Natural killer cell (primary cell): ENCODE measurements around the gene ATP6V0E1. TPM values are rescaled to one million over a fixed set of nuclear protein-coding genes. Genes with fewer than 3 reads are reported as not detected.
A peak's percentile ranks its signal among the peaks of the same experiment; 100 is the strongest.

Source experiments
- ATAC-seq, 3 donors: fragments of 150-1000 bp in 2 of 3; fragments of 200-7000 bp in 1 of 3; cut with Tn5 transposase; 1 replicate in 1 of 3; 2 replicates in 2 of 3; pipeline ENCODE4 v1.10.0; 2021; ENCODE audit warnings: mild to moderate bottlenecking in 2 of 3, moderate library complexity in 2 of 3
- DNase-seq, 2 donors: peaks; one replicate each; pipeline versions ENCODE4 v3.0.0 to v3.0.0-alpha.2; 2013 to 2021; ENCODE audit warnings: mixed read lengths in 1 of 2
- H3K27ac ChIP-seq: one replicate; pipeline ENCODE4 v1.5.1; 2013; ENCODE audit warnings: mild to moderate bottlenecking, low read length
- H3K27me3 ChIP-seq: one replicate; pipeline ENCODE4 v1.6.1; 2013; ENCODE audit warnings: low read length; ENCODE audit not compliant: control insufficient read depth, insufficient read depth
- H3K36me3 ChIP-seq: one replicate; pipeline ENCODE4 v1.6.1; 2013; ENCODE audit warnings: low read length; ENCODE audit not compliant: control insufficient read depth, insufficient read depth
- H3K4me1 ChIP-seq: one replicate; pipeline ENCODE4 v1.6.1; 2013; ENCODE audit warnings: low read length; ENCODE audit not compliant: control insufficient read depth, insufficient read depth
- H3K4me3 ChIP-seq: one replicate; pipeline ENCODE4 v1.5.1; 2013; ENCODE audit warnings: low read length
- H3K9me3 ChIP-seq: one replicate; pipeline ENCODE4 v1.6.1; 2013; ENCODE audit warnings: low read length; ENCODE audit not compliant: control insufficient read depth, insufficient read depth
- H3K27ac Mint-ChIP-seq, 2 donors: one replicate each; pipeline ENCODE4 v1.8.0; 2022; ENCODE audit warnings: mild to moderate bottlenecking in 2 of 2, mixed read lengths in 2 of 2, moderate library complexity in 1 of 2
- H3K27me3 Mint-ChIP-seq, 2 donors: one replicate each; pipeline ENCODE4 v1.8.0; 2022; ENCODE audit warnings: low read depth in 2 of 2, mixed read lengths in 2 of 2
- H3K36me3 Mint-ChIP-seq: one replicate; pipeline ENCODE4 v1.8.0; 2022; ENCODE audit warnings: mixed read lengths
- H3K4me1 Mint-ChIP-seq, 2 donors: one replicate each; pipeline ENCODE4 v1.8.0; 2022; ENCODE audit warnings: mixed read lengths in 2 of 2
- H3K4me3 Mint-ChIP-seq: one replicate; pipeline ENCODE4 v1.8.0; 2022; ENCODE audit warnings: mild to moderate bottlenecking, moderate library complexity, mixed read lengths
- H3K9me3 Mint-ChIP-seq, 2 donors: one replicate each; pipeline ENCODE4 v1.8.0; 2022; ENCODE audit warnings: mixed read lengths in 2 of 2
- WGBS: methylation state at CpG from one replicate; pipeline ENCODE4 v1.1.7; 2013; ENCODE audit warnings: missing lambda C conversion rate; ENCODE audit not compliant: insufficient coverage; 5-methylcytosine and 5-hydroxymethylcytosine counted together
- intact Hi-C: fragments of 100-400 bp; cut with micrococcal nuclease; formaldehyde crosslinking; loops from one replicate; pipeline ENCODE4 v1.14.2; 2022
- total RNA-seq, 4 donors: library from RNA; stranded (reverse); fragments of 120-200 nt in 1 of 4; gene quantifications; one replicate each; pipeline versions ENCODE4 v1.2.3 to v1.2.4, GENCODE V29; 2013 to 2022
- TF ChIP-seq, protein P1 (sequence below): fragments of 200-600 bp; IDR thresholded peaks from one replicate; pipeline ENCODE4 v1.8.0; 2022; ENCODE audit warnings: antibody characterized with exemption

Gene ATP6V0E1
- total RNA-seq, 3 donors from 2014 or later (not counting 1 experiment from before 2014, with no cell fraction given): 101 to 141 (median 103) TPM

DNA sequence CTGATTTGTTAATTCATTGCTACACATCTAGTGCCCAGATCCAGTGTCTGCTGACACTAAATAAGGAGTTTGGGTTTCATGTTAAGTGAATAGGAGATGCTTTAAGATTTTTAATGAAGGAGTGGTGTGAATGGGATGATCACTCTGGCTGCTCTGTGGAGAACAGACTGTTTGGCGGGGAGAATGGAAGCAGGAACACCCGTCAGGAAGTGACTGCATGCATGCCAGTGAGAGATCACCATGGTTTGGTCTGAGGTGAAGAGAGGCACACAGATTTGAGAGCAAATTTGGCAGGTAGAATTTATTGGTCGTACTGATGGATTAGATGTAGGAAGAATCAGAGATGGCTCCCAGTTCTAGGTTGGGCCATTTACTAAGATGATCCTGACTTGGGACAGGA, 19.8 kb downstream of the ATP6V0E1 start:
- no peaks in the 10 kb centered on the region for H3K36me3 Mint-ChIP-seq
- 75% methylated on average over 3 of the region's 3 CpGs for WGBS
- H3K27ac Mint-ChIP-seq: peak overlapping the region; percentile 82 to 91
- H3K9me3 Mint-ChIP-seq: no peaks in the 10 kb centered on the region
- Histone ChIP-seq H3K36me3 (peaks cover 4% of the 10 kb centered on the region), H3K27ac (no peak overlapping the region), H3K4me3 (no peak overlapping the region), H3K4me1 (peaks cover 42% of the 10 kb centered on the region), H3K27me3 (no peaks in the 10 kb centered on the region), H3K9me3 (no peaks in the 10 kb centered on the region)
- H3K4me1 Mint-ChIP-seq: peaks cover 62 to 72% of the 10 kb centered on the region in 2 donors
- no peak for DNase-seq
- TF ChIP-seq, protein P1, sequence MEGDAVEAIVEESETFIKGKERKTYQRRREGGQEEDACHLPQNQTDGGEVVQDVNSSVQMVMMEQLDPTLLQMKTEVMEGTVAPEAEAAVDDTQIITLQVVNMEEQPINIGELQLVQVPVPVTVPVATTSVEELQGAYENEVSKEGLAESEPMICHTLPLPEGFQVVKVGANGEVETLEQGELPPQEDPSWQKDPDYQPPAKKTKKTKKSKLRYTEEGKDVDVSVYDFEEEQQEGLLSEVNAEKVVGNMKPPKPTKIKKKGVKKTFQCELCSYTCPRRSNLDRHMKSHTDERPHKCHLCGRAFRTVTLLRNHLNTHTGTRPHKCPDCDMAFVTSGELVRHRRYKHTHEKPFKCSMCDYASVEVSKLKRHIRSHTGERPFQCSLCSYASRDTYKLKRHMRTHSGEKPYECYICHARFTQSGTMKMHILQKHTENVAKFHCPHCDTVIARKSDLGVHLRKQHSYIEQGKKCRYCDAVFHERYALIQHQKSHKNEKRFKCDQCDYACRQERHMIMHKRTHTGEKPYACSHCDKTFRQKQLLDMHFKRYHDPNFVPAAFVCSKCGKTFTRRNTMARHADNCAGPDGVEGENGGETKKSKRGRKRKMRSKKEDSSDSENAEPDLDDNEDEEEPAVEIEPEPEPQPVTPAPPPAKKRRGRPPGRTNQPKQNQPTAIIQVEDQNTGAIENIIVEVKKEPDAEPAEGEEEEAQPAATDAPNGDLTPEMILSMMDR: no peak
- ATAC-seq: no peak
- no peak overlapping the region for H3K4me3 Mint-ChIP-seq
- no peaks in the 10 kb centered on the region for H3K27me3 Mint-ChIP-seq
- intact Hi-C loops: no loop called here

DNA sequence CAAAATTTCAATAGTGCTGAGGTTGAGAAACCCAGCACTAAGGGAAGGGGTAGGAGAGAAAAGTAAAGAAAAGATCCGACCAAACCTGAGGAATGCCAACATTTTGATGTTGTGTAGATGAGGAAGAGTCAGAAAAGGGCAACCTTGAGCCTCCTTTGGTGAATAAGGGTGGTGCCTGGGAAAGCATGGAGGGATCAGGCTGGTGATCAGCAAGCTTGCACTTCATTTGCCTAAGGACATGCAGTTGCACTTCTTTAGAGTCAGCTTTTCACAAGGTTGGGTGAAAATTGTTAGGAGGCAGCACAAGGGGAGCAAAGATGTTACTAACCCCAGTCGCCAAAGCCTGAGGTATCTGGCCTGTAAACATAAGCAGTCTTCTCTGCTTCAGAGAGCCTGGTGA, 20.4 kb downstream of the ATP6V0E1 start:
- Histone ChIP-seq H3K4me1 (peaks cover 49% of the 10 kb centered on the region), H3K9me3 (no peaks in the 10 kb centered on the region), H3K27ac (no peak overlapping the region), H3K27me3 (no peaks in the 10 kb centered on the region), H3K36me3 (peaks cover 2% of the 10 kb centered on the region), H3K4me3 (no peak overlapping the region)
- ATAC-seq (no peak), DNase-seq (no peak)
- H3K4me3 Mint-ChIP-seq: no peak overlapping the region
- peak overlapping the region; percentile 82 to 91 for H3K27ac Mint-ChIP-seq
- H3K36me3 Mint-ChIP-seq: no peaks in the 10 kb centered on the region
- intact Hi-C loops: no loop called here
- 85% methylated on average over 2 of the region's 2 CpGs for WGBS
- H3K9me3 Mint-ChIP-seq: no peaks in the 10 kb centered on the region
- TF ChIP-seq, protein P1: no peak
- H3K27me3 Mint-ChIP-seq: no peaks in the 10 kb centered on the region
- H3K4me1 Mint-ChIP-seq: peaks cover 62 to 72% of the 10 kb centered on the region in 2 donors

DNA sequence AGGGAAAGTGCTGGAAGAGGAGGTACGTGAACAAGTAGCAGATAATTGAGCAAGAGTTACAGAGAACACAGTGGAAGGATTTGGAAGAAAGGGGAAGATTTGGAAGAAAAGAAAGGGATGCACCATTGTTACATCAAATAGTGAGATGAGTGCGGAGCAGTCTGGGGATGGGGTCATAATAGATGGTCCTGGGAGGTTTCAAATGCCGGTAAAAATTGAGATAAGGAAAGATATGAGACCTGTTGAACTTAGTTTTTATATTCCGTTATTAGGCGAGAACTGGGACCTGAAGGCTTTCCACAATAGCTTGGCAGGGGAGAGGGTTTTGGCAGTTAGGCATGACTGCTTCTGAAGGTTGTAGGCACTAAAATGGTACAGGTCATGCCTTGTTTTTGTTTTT, 20.9 kb downstream of the ATP6V0E1 start:
- DNase-seq (no peak), ATAC-seq (no peak)
- intact Hi-C loops: no loop called here
- H3K27me3 ChIP-seq: no peaks in the 10 kb centered on the region
- H3K4me1 Mint-ChIP-seq: peaks cover 62 to 72% of the 10 kb centered on the region in 2 donors
- H3K27me3 Mint-ChIP-seq: no peaks in the 10 kb centered on the region
- H3K4me1 ChIP-seq: peaks cover 53% of the 10 kb centered on the region
- H3K4me3 Mint-ChIP-seq: no peak overlapping the region
- H3K27ac ChIP-seq: no peak overlapping the region
- H3K27ac Mint-ChIP-seq: peak overlapping the region; percentile 82 to 91
- TF ChIP-seq, protein P1: no peak
- H3K36me3 Mint-ChIP-seq: no peaks in the 10 kb centered on the region
- H3K9me3 ChIP-seq: no peaks in the 10 kb centered on the region
- H3K36me3 ChIP-seq: no peaks in the 10 kb centered on the region
- H3K4me3 ChIP-seq: no peak overlapping the region
- WGBS: 94% methylated on average over 5 of the region's 5 CpGs
- H3K9me3 Mint-ChIP-seq: no peaks in the 10 kb centered on the region

DNA sequence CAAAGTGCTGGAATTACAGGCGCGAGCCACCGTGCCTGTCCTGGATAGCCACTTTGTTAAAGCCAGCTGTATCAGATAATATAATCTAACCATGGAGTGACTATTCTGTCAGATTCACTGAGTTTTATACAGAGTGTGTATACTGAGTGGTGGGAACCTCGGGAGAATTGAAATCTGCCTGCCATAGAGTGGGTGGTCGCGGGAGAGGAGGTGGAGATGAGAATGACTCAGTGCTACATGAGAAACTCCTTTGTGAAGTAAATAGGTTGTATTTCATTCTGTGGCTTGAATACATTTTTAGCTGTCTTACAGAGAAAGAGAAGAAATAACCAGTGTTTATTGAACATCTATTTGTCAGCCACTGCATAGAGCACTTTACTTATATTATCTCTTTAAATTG, 26.4 kb downstream of the ATP6V0E1 start:
- Mint-ChIP-seq H3K4me3 (no peak overlapping the region), H3K4me1 (peaks cover 42 to 51% of the 10 kb centered on the region in 2 donors), H3K36me3 (no peaks in the 10 kb centered on the region), H3K27me3 (no peaks in the 10 kb centered on the region), H3K9me3 (no peaks in the 10 kb centered on the region), H3K27ac (peak overlapping the region; percentile 53 to 70)
- H3K27ac ChIP-seq: no peak overlapping the region
- H3K4me1 ChIP-seq: peaks cover 27% of the 10 kb centered on the region
- DNase-seq (no peak), ATAC-seq (no peak)
- no peak overlapping the region for H3K4me3 ChIP-seq
- WGBS: 85% methylated on average over 6 of the region's 6 CpGs
- intact Hi-C loops: no loop called here
- no peaks in the 10 kb centered on the region for H3K9me3 ChIP-seq
- H3K27me3 ChIP-seq: no peaks in the 10 kb centered on the region
- TF ChIP-seq, protein P1: no peak
- H3K36me3 ChIP-seq: no peaks in the 10 kb centered on the region
